Erythroblast (primary cell): Measurements from ENCODE around the gene FAS.
A peak's percentile ranks its signal among the peaks of the same experiment; 100 is the strongest.

Experiments
- GATA1 ChIP-seq: IDR thresholded peaks from 2 replicates; pipeline ENCODE4 v1.6.1; 2011; ENCODE audit warnings: low read depth, mild to moderate bottlenecking, control low read depth, low read length, moderate library complexity
- POLR2A ChIP-seq: IDR thresholded peaks from 2 replicates; pipeline ENCODE4 v1.6.1; 2011; ENCODE audit warnings: mild to moderate bottlenecking, low read length

DNA sequence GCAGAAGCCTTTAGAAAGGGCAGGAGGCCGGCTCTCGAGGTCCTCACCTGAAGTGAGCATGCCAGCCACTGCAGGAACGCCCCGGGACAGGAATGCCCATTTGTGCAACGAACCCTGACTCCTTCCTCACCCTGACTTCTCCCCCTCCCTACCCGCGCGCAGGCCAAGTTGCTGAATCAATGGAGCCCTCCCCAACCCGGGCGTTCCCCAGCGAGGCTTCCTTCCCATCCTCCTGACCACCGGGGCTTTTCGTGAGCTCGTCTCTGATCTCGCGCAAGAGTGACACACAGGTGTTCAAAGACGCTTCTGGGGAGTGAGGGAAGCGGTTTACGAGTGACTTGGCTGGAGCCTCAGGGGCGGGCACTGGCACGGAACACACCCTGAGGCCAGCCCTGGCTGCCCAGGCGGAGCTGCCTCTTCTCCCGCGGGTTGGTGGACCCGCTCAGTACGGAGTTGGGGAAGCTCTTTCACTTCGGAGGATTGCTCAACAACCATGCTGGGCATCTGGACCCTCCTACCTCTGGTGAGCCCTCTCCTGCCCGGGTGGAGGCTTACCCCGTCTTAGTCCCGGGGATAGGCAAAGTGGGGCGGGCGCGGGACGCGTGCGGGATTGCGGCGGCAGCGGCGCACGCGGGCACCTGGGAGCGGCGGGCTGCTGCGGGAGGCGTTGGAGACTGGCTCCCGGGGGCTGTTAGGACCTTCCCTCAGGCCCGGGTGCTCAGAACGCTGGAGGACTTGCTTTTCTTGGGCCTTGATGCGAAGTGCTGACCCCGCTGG is at the start of gene FAS:
- TF ChIP-seq POLR2A (peak; percentile 65), GATA1 (no peak)
